Body of pancreas (tissue), 4 donors: ENCODE measurements around the gene AKAP5. TPM values are rescaled to one million over a fixed set of nuclear protein-coding genes. Genes with fewer than 3 reads are reported as not detected.

Source experiments
- ATAC-seq: fragments of 150-250 bp; one replicate; pipeline ENCODE4 v1.9.1; 2016
- DNase-seq, 4 donors: peaks; one replicate each; pipeline ENCODE4 v3.0.0-alpha.2; 2019
- H3K27ac ChIP-seq, 4 donors: fragments of 200-600 bp; sonication (generic); 1 replicate in 3 of 4; 2 replicates in 1 of 4; pipeline versions ENCODE4 v1.5.1 to v1.6.1; 2016 to 2019; ENCODE audit warnings: mild to moderate bottlenecking in 1 of 4, mixed read lengths in 1 of 4, moderate library complexity in 1 of 4
- H3K27me3 ChIP-seq, 2 donors: fragments of 200-600 bp; sonication (generic); one replicate each; pipeline ENCODE4 v1.6.0; 2016; ENCODE audit warnings: mild to moderate bottlenecking in 1 of 2
- H3K36me3 ChIP-seq, 2 donors: fragments of 200-600 bp; sonication (generic); replicated peaks in 1 of 2; 2 replicates each; pipeline ENCODE4 v1.5.1; 2016; ENCODE audit warnings: low read depth in 2 of 2; ENCODE audit not compliant: insufficient read depth in 1 of 2
- H3K4me1 ChIP-seq: fragments of 200-600 bp; sonication (generic); one replicate; pipeline ENCODE4 v1.6.0; 2016
- H3K4me3 ChIP-seq, 2 donors: fragments of 200-600 bp; sonication (generic); 1 replicate in 1 of 2; 2 replicates in 1 of 2; pipeline ENCODE4 v1.5.1; 2016 to 2019
- H3K9me3 ChIP-seq, 3 donors: fragments of 200-600 bp; sonication (generic); 1 replicate in 2 of 3; 2 replicates in 1 of 3; pipeline ENCODE4 v1.5.1; 2016
- POLR2A ChIP-seq, 3 donors: fragments of 450-650 bp; IDR thresholded peaks; one replicate each; pipeline ENCODE4 v1.6.1; 2016; ENCODE audit warnings: antibody characterized with exemption in 3 of 3, mild to moderate bottlenecking in 2 of 3
- WGBS, 2 donors: methylation state at CpG; one replicate each; pipeline ENCODE4 v1.1.5; 2017; 5-methylcytosine and 5-hydroxymethylcytosine counted together
- intact Hi-C: fragments of 100-400 bp; cut with DNase I; formaldehyde crosslinking; loops from one replicate; pipeline ENCODE4 v1.15.1; 2023
- total RNA-seq, 2 donors: library from RNA; depleted of rRNA; stranded (reverse); fragments of >200 nt; gene quantifications; one replicate each; pipeline ENCODE4 v1.1.0, GENCODE V29; 2016
- TF ChIP-seq, protein P1 (sequence below), 7 experiments: fragments of 450-650 bp in 4 of 7; fragments of 200-600 bp in 3 of 7; sonication (generic) in 3 of 7; IDR thresholded peaks; one replicate each; pipeline ENCODE4 v1.5.1; 2016 to 2019; ENCODE audit warnings: antibody characterized with exemption in 7 of 7

Gene AKAP5
- total RNA-seq, 2 donors from 2014 or later: under 0.01 TPM; not detected in 1

- Histone ChIP-seq H3K36me3 (no peaks in the 10 kb centered on the region), H3K27ac (no peak overlapping the region), H3K4me1 (peaks cover 18% of the 10 kb centered on the region), H3K27me3 (no peaks in the 10 kb centered on the region), H3K4me3 (no peak overlapping the region), H3K9me3 (no peaks in the 10 kb centered on the region)
- ATAC-seq: no peak
- intact Hi-C loops: no loop called here
- TF ChIP-seq, protein P1, sequence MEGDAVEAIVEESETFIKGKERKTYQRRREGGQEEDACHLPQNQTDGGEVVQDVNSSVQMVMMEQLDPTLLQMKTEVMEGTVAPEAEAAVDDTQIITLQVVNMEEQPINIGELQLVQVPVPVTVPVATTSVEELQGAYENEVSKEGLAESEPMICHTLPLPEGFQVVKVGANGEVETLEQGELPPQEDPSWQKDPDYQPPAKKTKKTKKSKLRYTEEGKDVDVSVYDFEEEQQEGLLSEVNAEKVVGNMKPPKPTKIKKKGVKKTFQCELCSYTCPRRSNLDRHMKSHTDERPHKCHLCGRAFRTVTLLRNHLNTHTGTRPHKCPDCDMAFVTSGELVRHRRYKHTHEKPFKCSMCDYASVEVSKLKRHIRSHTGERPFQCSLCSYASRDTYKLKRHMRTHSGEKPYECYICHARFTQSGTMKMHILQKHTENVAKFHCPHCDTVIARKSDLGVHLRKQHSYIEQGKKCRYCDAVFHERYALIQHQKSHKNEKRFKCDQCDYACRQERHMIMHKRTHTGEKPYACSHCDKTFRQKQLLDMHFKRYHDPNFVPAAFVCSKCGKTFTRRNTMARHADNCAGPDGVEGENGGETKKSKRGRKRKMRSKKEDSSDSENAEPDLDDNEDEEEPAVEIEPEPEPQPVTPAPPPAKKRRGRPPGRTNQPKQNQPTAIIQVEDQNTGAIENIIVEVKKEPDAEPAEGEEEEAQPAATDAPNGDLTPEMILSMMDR (IDR thresholded peaks at IDR 0.05): no peak
- no peak for TF ChIP-seq POLR2A (IDR thresholded peaks at IDR 0.05)
- DNase-seq: no peak
Measured at GRCh38 chr14:64496764-64497163, 31.5 kb downstream of the AKAP5 start.

GRCh38 chr14:64500088-64500487, 34.8 kb downstream of the AKAP5 start:
- WGBS, 2 donors: 86 to 92% methylated on average over 1 of the region's 1 CpG
- H3K4me3 ChIP-seq: no peak overlapping the region
- no peaks in the 10 kb centered on the region for H3K9me3 ChIP-seq
- TF ChIP-seq, protein P1 (IDR thresholded peaks at IDR 0.05): no peak
- TF ChIP-seq POLR2A (IDR thresholded peaks at IDR 0.05): no peak
- H3K27me3 ChIP-seq: no peaks in the 10 kb centered on the region
- ATAC-seq (no peak), DNase-seq (no peak)
- no peak overlapping the region for H3K27ac ChIP-seq
- no peaks in the 10 kb centered on the region for H3K36me3 ChIP-seq
- peaks cover 30% of the 10 kb centered on the region for H3K4me1 ChIP-seq
- intact Hi-C loops: no loop called here

- intact Hi-C loops: no loop called here
- Histone ChIP-seq H3K27ac (peak overlapping the region; percentile 32 to 100 (median 99)), H3K36me3 (no peaks in the 10 kb centered on the region), H3K27me3 (no peaks in the 10 kb centered on the region), H3K9me3 (no peaks in the 10 kb centered on the region), H3K4me3 (no peak overlapping the region), H3K4me1 (peaks cover 40% of the 10 kb centered on the region)
- 38% methylated on average over 8 of the region's 8 CpGs for WGBS, 2 donors
- TF ChIP-seq POLR2A (IDR thresholded peaks at IDR 0.05): peak in 2 of 3 donors; percentile 25 to 35
- TF ChIP-seq, protein P1 (IDR thresholded peaks at IDR 0.05): peak in 2 of 7 experiments; percentile 12 to 15
- DNase-seq (peak; percentile 46 to 64 (median 56)), ATAC-seq (no peak)
Measured at GRCh38 chr14:64501411-64502171, 36.3 kb downstream of the AKAP5 start.

DNA sequence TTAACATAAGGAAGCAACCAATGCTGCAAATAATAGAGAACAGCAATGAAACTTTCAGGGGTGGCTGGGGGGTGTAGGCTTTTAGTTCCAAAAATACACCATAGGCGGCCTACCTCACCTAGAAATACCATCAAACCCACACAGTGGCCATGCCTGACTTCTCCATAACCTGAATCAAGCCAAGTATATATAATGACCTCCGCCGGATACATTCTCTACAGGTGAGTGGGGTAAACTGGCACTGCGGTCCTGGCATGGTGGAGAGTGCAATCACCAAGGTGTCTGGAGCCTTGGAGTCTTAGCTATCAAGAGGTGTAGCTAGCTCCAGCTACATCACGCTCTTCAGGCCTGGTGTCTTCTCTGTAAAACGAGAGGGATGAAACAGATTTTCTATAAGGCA, 37.2 kb downstream of the AKAP5 start:
- ATAC-seq: no peak
- Histone ChIP-seq H3K27ac (peak overlapping the region; percentile 99 to 100 (median 100)), H3K36me3 (no peaks in the 10 kb centered on the region), H3K9me3 (no peaks in the 10 kb centered on the region), H3K4me1 (peaks cover 49% of the 10 kb centered on the region), H3K4me3 (peak overlapping the region in 1 of 2 donors; percentile 36), H3K27me3 (no peaks in the 10 kb centered on the region)
- no peak for DNase-seq
- 37 to 41% methylated on average over 6 of the region's 6 CpGs for WGBS, 2 donors
- intact Hi-C loops: no loop called here
- TF ChIP-seq POLR2A (IDR thresholded peaks at IDR 0.05): no peak
- TF ChIP-seq, protein P1 (IDR thresholded peaks at IDR 0.05): no peak
